Fibroblast of skin of scalp (primary cell): Measurements from ENCODE around the gene SIX4. TPM values are rescaled to one million over a fixed set of nuclear protein-coding genes. Genes with fewer than 3 reads are reported as not detected.
"Not testable (repeated sequence)": the region's sequence is repeated elsewhere in the genome, so short reads cannot be mapped to it uniquely, and the experiment has no call there.

Experiments
- DNase-seq: peaks from one replicate; pipeline ENCODE4 v3.0.0-alpha.2; 2013
- polyA plus RNA-seq, 2 experiments: library from polyadenylated mRNA; unstranded; fragments of 120-200 nt; gene quantifications; one replicate each; pipeline ENCODE4 v1.2.1, GENCODE V29; 2013; ENCODE audit not compliant: insufficient read length in 2 of 2

SIX4 gene
- polyA plus RNA-seq (2013, experiment 1 of 2; ENCODE audit: insufficient read length): 8.0 TPM
- polyA plus RNA-seq (2013, experiment 2 of 2; ENCODE audit: insufficient read length): 8.4 TPM

DNA sequence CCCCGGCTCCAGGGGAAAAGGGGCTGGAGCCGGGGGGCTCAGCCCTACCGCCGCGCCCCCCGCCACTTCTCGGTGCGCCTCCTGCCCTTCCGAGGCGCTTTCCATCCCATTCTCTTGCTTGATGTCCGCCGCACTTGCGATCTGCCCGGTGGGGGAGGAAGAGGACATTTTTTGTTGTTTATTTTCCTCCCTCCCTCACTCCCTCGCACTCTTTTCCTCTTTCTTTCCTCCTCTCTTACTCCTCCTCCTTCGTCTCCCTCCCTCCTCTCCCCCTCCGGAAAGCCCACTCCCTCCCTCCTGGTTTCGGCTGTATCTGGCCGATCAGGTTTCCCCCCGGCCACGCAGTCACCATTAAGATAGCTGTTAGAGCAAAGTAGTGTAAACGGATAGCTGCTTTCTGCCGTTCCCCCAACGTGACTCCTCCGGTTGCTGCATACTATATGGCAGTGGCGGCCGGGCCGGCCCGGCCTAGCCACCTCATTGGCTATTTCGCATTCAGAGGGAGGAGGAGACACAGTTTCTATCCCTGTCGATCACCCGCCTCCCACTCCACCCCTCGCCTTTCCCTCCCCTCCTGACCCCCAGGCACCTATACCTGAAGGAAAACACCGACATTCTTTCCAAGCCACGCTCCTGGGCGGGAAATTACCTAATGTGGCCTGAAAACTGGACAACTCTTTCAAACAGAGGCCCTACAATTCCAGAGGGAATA, at the start of gene SIX4:
TSS of gene SIX4 (minus strand) at position 445 of the 712 bp plus-strand sequence. CDS start at position 168, 277 bp downstream.
- peak; percentile 84 for DNase-seq

DNA sequence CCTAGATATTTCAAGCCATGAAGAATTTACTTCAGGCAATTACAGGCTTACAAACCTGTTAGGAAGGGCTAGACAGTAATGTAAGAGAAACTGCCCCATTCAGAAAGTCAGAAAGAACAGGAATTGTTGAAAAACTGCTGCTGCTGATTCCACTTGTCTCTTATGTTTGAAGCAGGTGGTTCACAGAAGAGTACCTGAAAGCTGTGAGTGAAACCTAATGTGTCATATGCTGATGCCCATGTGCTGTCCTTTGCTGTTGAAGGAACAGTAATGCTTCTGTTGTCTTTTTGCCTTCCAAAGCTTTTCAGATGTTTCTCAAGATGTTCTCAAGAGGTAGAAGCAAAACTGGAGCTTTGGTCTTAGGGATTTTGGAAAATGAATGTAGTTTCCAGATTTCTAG, 49.4 kb upstream of the SIX4 start:
- no peak for DNase-seq

DNA sequence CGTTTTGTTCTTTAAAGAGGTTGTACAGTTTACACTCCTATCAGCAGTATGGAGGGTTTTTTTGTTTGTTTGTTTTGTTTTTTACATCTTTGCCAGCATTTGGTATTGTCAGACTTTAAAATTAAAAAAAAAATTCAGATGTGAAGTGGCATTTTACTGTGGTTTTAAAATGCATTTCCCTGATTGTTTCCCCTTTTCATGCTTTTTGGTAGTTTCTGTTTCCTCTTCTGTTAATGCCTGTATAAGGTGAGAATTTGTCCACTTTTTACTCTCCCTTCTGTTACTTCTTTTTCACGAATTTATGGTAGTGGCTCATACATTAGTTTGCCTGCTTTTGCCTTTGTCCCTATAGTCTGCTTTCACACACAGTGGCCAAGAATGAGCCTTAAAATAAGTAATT, 47.0 kb upstream of the SIX4 start:
- DNase-seq: no peak

DNA sequence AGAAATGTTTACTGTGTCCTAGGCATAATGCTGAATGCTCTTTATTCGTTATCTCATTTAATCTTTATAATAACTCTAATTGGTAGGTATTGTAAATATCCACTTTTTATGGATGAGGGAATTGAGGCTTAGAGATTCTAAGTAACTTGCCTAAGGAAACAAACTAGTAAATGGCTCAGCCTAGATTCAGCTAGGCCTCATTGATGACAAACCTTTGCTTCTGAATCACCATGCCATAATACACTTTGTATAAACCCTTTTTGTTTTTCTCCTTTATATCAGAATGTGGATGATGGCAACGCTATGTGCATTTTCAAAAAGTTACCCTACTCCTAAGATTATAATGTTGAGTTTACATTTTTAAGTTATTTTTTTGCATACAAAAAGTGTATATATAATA, 44.5 kb upstream of the SIX4 start:
- DNase-seq: no peak

DNA sequence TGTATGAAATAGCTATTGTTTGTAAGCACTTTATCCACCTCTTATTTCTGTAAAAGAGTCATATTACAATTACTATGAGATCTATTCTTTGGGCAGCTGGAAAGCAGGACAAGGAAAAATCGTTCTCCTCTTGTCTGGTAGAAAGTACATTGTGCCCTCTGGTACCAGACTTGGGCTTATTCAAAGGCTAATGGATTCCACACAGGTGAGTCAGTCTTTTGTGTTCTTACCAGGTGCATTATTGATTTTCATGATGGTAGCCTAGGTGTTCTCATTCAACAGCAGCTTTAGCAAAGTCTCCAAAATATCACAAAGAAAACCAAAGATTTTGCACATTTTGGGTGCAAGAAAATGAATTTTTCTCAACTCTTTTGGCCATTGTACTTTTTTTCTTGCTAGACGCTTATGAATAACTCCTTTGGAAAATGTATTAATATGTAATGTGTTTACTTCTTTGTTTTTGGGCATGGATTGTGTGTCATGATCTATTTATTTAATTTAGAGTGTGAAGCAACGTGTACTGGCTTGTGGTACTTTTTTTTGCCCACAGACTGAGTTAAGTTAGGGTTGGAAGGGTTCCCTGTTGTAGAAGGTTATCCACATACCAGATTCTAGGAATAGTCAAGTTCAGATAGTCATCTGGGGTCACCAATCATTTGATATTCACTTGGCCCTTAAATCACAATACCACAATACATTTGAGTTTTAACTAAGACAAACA, 36.7 kb upstream of the SIX4 start:
- no peak for DNase-seq

DNA sequence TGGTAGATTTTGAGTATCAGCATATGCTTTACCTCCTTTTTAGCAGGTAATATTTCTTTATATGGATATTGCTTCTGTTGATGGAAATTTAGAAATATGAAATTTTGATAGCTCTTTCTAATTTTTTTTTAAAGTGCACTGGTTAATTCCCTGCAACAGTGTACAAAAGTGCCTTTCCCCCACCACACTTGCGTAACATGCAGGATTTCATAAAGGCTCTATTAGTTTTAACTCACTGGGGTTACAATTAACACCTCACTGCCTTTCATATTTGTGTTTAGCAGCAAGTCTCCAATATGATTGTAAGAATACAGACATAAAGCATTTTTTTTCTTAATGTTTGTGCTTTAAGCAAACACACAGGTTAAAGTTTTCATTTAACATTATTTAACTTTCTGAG, 36.1 kb upstream of the SIX4 start:
- DNase-seq: no peak

DNA sequence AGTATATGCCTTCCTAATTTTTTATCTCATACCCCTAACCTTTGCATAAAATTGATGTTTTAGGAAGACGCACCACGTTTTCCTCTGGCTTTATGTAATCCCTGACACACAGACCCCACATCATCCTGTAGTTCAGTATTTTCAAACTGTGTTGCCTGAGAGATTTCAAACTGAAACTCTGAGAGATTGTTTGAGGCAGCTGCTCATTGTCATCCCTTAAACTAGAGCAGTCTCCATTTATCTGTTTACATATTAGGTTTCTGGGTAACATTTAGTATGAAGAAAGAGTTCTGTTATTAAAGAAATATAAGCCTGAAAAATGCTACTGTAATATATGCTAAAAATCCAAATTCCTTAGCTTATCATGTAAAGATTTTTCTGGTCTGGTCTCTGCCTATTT, 34.7 kb upstream of the SIX4 start:
- no peak for DNase-seq

DNA sequence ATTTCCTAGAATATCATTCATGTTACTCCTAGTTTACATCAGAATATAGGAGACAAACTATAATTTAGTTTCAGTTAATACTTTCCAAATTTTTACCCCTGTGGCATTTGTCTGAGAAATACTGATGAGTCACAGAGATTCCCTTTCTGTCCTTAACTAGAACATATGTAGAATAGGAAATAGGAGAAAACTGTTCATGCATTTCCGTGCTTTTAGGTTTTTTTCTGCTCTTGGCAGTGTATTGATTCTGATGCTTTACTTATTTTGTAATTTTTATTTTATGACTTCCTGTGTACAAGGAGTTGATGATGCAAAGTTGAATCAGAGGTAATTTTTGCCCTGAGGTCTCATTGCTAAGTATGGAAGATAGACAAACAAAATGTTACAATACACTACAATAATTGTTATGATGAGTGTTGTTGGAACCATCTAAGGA, 33.4 kb upstream of the SIX4 start:
- peak; percentile 81 for DNase-seq

DNA sequence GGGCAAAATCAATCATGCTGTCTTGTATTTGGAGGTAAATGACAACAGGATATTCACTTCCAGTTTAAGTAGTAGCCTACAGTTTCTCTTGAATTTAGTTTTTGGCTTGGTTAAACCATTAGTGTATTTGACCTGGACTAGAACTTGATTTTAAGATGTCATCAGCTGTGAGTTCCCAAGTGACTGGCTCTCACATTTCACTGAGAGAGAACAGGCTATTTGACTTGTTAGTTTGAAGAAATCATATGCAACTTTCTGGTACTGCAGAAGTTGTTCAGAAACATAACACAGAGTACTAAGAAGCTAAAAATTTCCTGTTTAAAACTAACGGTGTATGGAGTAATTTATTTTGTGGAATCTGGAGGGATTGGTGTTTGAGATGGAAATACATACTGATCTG, 32.7 kb upstream of the SIX4 start:
- peak; percentile 33 for DNase-seq

DNA sequence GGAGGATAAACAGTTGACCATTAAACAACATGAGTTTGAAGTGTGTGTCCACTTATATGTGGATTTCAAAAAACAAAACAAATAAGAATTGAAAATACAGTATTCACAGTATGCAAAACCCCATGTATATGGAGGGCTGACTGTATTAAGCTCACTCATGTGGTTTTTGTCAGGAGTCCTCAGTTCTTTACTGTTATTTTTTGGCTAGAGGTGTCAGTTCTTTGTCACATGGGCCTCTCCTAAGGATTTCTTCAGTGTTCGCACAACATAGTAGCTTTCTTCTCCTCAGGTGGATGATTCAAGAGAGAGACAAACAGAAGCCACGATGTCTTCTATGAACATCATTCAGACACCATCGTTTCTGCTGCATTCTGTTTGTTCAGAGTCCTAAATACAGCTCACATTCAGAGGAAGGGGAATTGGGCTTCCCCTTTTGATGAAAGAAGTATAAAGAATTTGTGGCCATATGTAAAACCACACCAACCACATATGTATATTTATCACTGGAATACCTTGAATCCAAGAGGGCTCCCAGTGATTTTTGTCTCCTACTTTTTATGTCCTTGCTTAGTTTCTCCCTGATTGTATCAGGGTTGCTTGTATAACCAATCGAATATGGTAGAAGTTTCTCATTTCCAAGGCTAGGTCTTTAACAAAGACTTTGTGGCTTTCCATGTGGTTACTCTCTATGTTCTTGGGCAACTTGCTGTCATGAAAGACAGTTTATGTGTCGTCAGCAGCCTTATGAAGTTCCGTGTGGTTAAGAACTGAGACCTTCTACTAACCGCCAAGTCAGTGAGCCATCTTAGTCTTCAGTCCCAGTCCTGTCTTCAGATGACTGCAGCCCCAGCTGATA, 29.3 kb upstream of the SIX4 start:
- peak; percentile 55 for DNase-seq

DNA sequence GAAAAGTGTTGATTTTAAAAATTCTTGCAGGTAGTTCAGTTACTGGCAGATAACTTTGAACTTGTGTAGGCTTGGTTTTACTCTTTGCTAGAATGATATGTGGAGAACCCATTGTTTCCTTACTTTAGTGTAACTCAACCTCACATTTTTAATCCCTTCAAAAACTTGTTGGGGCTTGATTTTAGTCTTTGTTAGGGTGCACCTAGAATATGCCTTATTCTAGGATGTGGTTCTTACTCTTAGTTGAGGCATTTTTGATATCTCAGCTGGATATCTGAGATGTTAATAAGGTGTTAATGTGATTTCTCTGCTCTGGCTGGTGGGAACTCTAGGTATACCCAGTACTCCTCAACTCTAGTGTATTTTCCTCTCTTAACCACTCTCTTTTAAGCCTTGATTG, 20.4 kb upstream of the SIX4 start:
- DNase-seq: no peak

DNA sequence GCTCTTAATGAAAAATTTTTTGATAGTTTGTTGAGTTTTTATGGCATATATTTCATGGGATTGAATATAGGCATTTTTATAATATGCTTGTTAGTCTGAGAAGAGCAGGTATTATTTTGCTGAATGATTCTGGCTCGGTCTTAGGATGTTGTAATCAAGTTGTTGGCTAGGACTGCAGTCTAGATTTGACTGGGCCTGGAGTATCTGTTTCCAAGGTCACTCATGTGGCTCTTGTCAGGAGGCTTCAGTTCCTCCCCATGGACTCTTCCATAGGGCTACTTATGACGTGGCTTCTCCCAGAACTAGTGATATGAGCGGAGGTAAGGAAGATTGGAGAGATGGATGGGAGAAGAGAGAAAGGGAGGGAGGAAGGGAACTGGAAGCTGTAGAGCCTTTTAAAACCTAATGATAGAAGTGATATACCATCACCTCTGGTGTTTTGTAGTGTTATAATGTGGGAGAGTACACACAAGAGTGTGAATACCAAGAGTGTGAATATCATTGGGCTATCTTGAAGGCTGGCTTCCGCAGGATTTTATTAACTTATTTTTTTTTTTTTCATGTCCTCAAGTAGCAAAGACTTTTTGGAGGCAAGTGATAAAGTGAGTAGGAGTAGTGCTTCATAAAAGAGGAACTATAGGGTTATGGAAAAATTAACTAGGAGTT, 14.8 kb upstream of the SIX4 start:
- no peak for DNase-seq

DNA sequence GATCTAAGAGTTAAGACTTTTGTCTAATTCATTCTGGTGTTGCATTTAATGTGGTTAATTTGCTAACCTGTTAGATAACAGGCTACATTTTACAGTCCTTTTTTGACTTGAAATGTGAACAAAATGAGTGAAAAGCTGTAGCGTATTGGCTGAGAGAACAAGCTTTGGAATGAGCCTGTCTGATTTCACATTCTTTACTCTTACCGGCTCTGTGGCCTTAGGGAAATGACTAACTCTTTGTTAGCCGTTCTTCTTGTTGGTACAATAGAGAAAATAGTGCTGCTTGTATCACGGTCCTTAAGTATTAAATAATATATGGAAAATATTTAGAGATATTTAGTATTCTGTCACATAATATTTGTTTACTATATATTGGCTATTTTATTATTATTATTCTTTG, 12.3 kb upstream of the SIX4 start:
- peak; percentile 72 for DNase-seq

DNA sequence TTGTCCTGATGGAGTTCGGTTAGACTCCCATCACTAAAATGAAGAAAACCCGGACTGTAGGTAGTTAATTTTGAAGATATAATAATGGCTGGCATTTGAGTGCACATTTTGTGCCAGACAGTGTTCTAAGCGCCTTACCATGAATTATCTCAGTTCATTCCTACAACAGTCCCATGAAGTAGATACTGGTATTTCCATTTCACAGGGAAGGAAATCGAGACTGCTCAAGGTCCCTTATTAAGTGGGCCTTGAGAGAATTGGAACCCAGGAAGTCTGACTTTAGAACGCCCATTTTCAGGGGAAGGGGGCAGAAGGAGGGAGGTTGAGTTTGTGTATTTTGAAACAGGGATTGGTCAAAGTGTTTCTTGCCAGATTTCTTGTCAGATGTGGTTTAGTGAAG, 11.3 kb upstream of the SIX4 start:
- DNase-seq: no peak

DNA sequence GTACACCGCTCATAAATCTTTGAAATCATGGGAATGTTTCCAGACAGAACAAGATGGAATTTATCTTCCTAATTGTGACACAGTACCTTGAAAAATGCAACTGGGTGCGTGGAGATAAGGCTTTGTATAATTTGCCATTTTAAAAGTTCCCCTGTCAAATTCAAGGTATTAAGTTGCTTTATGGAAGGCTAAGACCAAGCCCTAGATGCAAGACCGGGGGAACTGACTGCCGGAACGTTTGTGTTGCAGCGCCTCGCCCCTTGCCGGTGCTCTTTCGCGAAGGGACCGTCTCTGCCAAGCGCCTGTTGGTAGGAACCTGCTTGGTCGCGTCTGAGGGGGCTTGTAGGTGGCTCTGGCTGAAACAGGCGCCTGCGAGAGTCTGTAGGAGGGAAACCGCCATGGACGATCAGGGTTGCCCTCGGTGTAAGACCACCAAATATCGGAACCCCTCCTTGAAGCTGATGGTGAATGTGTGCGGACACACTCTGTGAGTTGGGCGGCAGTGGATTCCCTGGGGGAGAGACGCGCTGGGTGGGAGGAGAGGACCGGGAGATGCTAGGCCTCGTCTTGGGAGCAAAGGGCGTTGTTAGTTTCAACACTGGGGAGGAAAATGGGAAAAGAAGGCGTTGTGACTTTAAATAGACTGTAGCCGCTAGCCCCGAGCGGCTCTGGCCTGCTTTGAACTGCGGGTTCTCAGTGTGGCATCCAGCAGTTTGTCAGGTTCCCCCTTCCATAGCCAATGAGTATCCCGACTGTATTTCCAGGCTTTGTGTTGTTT, 10.5 kb upstream of the SIX4 start, which contains the start of gene MNAT1:
TSS of gene MNAT1 (plus strand) at position 297 of the 778 bp plus-strand sequence. CDS start at position 399, 102 bp downstream.
- peak; percentile 81 for DNase-seq

DNA sequence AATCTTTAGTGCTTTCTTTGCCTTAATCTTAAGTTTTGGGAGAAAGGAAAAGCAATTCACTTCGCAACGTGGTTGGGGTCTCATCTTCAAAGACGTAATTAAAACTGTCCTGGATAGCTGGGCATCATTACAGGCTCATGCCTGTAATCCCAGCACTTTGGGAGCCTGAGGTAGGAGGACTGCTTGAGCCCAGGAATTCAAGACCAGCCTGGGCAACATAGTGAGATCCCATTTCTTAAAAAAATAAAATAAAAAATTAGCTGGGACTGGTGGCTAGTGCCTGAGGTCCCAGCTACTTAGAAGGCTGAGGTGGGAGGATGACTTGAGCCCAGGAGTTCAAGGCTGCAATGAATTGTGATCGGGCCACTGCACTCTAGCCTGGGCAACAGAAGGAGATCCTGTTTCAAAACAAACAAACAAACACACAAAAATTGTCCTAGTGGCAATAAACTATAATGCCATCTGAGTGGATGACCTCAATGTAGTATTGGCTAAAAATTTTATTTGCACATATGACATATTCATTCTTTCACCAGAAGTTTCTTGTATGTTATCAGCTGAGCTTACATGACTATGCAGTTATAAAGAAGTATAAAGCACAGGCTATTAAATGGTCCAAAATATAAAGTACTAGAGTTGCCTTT, 8.8 kb upstream of the SIX4 start:
- no peak for DNase-seq

DNA sequence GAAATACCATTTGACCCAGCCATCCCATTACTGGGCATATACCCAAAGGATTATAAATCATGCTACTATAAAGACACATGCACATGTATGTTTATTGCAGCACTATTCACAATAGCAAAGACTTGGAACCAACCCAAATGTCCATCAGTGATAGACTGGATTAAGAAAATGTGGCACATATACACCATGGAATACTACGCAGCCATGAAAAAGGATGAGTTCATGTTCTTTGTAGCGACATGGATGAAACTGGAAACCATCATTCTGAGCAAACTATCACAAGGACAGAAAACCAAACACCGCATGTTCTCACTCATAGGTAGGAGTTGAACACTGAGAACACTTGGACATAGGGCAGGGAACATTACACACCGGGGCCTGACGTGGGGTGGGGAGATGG, 7.1 kb upstream of the SIX4 start:
- not testable (repeated sequence) for DNase-seq

DNA sequence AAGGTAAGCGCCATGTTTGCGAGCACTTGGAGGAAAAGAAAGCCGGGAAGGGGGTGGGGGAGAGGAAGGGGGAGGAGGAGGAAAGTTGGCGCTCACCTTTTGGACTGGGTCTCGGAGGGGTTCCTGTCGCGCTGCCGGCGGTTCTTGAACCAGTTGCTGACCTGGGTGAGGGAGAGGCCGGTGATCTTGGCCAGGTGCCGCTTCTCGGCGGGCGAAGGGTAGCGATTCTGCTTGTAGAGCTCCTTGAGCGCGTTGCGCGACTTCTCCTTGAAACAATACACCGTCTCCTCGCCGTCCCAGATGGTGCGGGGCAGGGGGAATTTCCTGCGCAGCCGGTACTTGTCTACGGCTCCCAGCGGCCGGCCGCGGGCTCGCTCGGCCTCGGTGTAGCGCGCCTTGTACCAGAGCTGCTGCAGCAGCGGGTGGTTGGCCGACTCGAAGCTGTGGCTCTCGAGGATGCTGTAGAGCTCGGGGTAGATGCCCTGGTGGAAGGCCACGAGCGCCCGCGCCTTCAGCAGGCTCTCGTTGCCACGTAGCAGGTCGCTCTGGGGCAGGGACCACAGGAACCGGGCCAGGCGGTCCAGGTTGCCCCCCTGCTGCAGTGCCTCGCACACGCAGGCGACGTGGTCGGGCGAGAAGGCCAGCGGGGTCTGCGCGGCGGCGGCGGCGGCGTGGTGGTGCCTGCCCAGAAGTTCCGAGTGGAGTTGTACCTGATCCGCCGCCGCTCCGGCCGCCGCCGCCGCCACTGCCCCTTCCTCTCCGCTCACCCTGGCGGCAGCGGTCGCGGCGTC, 840 bp downstream of the SIX4 start:
- DNase-seq: peak; percentile 56

DNA sequence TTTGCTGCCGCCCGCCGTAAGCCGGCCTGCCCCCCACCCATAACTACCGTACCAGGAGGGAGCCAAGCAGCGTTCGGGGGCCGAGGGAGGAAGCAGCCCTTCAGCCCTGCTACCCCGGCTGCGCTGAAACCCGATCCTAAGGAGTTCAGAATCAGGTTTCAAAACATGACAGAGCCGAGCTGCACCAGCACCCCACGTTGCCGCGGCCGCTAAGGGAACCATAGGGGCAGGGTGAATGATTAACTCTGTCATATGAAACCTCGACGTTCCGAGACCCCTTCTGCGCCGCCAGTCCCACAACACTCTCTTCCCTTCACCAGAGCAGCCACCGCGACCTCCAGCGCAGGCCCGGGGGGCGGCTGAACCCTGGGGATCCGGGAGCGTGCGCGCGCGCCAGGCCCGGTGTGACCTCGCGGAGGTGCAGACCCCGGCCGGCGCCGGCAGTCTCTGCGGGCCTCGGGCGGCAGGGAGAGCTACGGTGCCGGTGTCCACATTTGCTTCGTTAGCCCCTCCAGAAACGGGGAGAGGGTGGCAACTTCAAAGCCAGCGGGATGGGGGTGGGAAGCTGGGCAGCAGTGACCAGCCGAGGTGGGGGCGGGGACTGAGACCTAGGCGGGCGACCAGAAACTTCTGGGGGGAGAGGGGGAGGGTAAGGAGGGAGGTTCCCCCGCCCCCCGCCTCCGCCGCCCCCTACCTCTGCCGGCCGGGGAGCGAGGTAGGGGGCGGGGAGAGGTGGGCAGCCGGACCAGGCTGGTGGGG, 1.6 kb downstream of the SIX4 start:
- DNase-seq: peak; percentile 66

DNA sequence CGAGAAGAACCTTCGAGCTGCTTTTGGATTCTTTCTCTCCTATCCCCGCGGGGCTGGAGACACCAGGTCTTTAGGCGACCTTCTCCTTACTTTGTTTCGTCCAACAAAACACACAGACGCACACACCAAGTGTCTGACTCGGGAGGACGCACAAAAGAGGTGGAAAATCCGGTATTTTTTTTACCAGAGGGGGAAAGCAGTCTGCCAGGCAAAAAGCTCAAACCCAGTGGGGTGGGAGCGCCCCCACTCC, 2.1 kb downstream of the SIX4 start:
- no peak for DNase-seq
